HG02870 (cell line): ENCODE results near the gene PAIP2B.

Experiments
- ATAC-seq: cut with Tn5 transposase; IDR thresholded peaks from one replicate; pipeline ENCODE4 v1.9.1; 2021; ENCODE audit warnings: mild to moderate bottlenecking, moderate library complexity; ENCODE audit not compliant: unreplicated experiment

Gene PAIP2B

DNA sequence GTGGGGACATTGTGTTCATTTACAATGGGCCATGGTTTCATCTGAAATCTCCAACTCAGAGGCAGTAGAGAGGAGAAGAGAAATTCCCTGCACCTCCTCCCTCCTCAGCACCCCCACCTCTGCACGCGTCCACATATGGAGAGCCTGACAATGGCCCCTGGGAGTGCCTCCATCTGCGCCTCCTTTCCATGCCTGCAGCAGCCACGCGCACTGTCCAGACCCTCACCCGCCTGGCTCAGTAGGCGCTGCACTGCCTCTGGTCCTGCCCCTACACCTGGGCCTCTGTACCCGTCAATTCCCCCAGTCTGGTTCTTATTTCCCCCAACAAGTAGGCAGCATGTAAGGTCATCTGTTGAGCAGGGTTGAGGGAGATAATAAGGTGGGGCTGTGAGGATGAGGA, 72.6 kb downstream of the PAIP2B start:
- no peak for ATAC-seq

GRCh38 chr2:71153585-71154224, 73.2 kb downstream of the PAIP2B start:
- ATAC-seq, result no peak

DNA sequence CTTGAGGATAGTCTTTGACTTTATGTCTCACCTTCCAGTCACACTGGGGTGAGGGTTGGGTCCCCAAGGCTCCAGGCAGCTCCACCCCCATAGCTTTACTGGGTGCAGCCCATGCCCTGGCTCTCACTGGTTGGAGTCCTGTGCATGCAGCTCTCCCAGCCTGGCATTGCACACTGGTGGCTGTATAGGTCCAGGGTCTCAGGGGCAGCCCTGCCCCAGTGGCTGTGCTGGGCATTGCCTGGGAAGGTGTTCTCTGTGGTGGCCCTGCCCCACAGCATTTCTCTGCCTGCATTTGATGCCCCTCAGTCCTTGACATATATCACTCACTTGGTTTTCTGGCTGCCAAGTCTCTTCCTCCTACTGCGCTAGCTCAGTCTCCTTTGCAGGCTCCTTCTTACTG, 75.3 kb downstream of the PAIP2B start:
- ATAC-seq, result no peak

DNA sequence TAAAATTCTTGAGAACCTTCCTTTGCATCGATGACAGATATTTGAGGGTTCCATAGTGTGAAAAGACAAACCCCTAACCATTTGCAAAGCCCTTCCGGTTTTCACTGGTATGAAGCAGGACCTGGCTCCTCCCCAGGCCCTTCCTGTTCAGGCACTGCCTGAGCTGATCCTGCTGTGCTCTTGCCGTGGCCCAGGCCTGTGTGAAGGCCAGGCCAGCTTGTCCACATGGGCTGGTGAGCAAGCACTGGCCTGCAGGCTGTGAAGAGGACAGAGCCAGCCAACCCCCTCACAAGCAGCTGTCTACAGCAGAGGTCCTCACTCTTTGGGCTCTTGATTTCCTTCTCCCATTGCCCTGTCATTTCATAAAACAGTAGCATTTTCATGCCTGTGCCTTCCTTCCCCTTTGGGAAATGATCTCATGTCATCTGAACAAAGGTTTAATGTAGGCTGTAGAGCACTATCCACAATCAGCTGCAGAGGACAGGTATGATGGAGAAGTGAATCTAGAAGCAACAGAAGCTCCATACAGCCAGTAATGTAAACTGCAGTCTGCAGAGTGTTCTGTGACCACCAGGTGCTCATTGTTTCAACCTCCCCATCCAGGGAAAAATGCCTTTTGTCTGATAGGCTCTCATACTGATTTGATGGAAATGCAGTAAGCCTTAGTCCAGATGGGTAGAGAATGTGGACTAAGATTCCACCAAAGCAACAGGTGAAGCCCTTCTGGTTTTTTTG, 76.7 kb downstream of the PAIP2B start:
- ATAC-seq, result no peak

- ATAC-seq, result no peak
Observed at GRCh38 chr2:71148506-71149063, 78.3 kb downstream of the PAIP2B start.

- no peak for ATAC-seq
Observed at GRCh38 chr2:71143782-71144181, 83.1 kb downstream of the PAIP2B start.

- no peak for ATAC-seq
Observed at GRCh38 chr2:71136174-71136573, 90.7 kb downstream of the PAIP2B start.

DNA sequence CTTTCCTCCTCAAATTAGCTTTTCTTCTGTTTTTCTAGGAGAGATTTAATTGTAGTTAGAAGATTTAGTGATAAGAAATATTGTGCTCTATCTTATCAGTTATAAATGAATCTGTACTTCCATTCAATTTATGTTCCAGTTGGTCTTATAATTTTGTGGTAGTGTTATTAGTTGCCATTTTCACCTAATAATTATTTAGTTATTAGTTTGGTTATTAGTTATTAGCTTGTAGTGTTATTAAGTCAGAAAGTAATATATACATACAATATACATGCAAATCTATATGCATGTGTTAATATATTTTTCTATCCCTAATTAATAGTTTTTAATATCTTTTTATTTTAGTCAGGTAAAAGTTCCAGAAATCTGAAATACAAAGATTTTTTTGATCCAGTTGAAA, 93.3 kb downstream of the PAIP2B start:
- ATAC-seq, result no peak
